Neutrophil (primary cell): ENCODE results near the gene EOLA2.
"Not testable (repeated sequence)": the region's sequence is repeated elsewhere in the genome, so short reads cannot be mapped to it uniquely, and the experiment has no call there.

ENCODE experiments used
- H3K27ac ChIP-seq: fragments of 200-600 bp; sonication (generic); 2 replicates; pipeline ENCODE4 v1.5.1; 2016; ENCODE audit warnings: mild to moderate bottlenecking, moderate library complexity
- H3K27me3 ChIP-seq: fragments of 200-600 bp; sonication (generic); 2 replicates; pipeline ENCODE4 v1.6.0; 2016; ENCODE audit warnings: mild to moderate bottlenecking
- H3K36me3 ChIP-seq: fragments of 200-600 bp; sonication (generic); 2 replicates; pipeline ENCODE4 v1.5.1; 2017
- H3K4me1 ChIP-seq, 2 experiments: fragments of 200-600 bp in 1 of 2; sonication (generic) in 1 of 2; 1 replicate in 1 of 2; 2 replicates in 1 of 2; pipeline versions ENCODE4 v1.5.1 to v1.6.1; 2013 to 2016; ENCODE audit warnings: low read depth in 1 of 2, low read length in 1 of 2, mild to moderate bottlenecking in 1 of 2, moderate library complexity in 1 of 2; ENCODE audit not compliant: control insufficient read depth in 1 of 2, insufficient read depth in 1 of 2
- H3K4me3 ChIP-seq, 2 experiments: fragments of 200-600 bp in 1 of 2; sonication (generic) in 1 of 2; 1 replicate in 1 of 2; 2 replicates in 1 of 2; pipeline ENCODE4 v1.5.1; 2013 to 2016; ENCODE audit warnings: low read depth in 1 of 2, low read length in 1 of 2, mild to moderate bottlenecking in 1 of 2, moderate library complexity in 1 of 2
- H3K9me3 ChIP-seq: fragments of 200-600 bp; sonication (generic); 2 replicates; pipeline ENCODE4 v1.5.1; 2016
- CTCF ChIP-seq: fragments of 200-600 bp; sonication (generic); IDR thresholded peaks from 2 replicates; pipeline ENCODE4 v1.5.1; 2016; ENCODE audit warnings: antibody characterized with exemption

EOLA2 gene

GRCh38 chrX:149923836-149924235 lies 14.5 kb downstream of the EOLA2 start:
- H3K27me3 ChIP-seq, H3K27ac ChIP-seq, H3K4me1 ChIP-seq, H3K4me3 ChIP-seq, H3K9me3 ChIP-seq, H3K36me3 ChIP-seq: not testable (repeated sequence)

GRCh38 chrX:149916745-149917392 lies 21.4 kb downstream of the EOLA2 start:
- H3K9me3 ChIP-seq = no peaks in the 10 kb centered on the region
- no peaks in the 10 kb centered on the region for H3K36me3 ChIP-seq
- H3K4me1 ChIP-seq = no peaks in the 10 kb centered on the region
- TF ChIP-seq CTCF = no peak
- H3K4me3 ChIP-seq = no peak overlapping the region
- H3K27me3 ChIP-seq = no peaks in the 10 kb centered on the region
- no peak overlapping the region for H3K27ac ChIP-seq

DNA sequence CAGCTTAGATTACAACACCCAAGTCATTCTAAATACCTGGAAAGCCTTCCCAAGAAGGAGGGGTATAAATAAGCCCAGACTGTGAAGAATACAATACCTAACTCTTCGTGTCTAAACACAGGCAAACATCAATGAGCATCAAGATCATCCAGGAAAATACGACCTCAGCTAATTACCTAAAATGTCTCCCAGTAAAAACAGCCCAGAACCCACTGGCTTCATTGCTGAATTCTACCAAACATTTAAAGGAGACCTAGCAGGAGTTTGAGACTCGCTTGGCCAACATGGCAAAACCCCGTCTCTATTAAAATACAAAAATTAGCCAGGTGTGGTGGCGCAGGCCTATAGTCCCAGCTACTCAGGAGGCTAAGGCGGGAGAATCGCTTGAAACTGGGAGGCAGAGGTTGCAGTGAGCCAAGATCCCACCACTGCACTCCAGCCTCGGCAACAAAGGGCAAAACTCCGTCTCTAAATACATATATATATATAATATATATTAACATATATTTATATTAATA lies 28.1 kb downstream of the EOLA2 start:
- Histone ChIP-seq H3K27ac (peak overlapping the region; percentile 42), H3K4me3 (no peak overlapping the region), H3K9me3 (no peaks in the 10 kb centered on the region), H3K36me3 (no peaks in the 10 kb centered on the region), H3K4me1 (no peaks in the 10 kb centered on the region), H3K27me3 (no peaks in the 10 kb centered on the region)
- no peak for TF ChIP-seq CTCF

- no peaks in the 10 kb centered on the region for H3K36me3 ChIP-seq
- H3K4me3 ChIP-seq = no peak overlapping the region
- H3K9me3 ChIP-seq = no peaks in the 10 kb centered on the region
- no peak for TF ChIP-seq CTCF
- peak overlapping the region; percentile 42 for H3K27ac ChIP-seq
- H3K4me1 ChIP-seq = no peaks in the 10 kb centered on the region
- H3K27me3 ChIP-seq = no peaks in the 10 kb centered on the region
Observed at GRCh38 chrX:149909324-149910177, 28.7 kb downstream of the EOLA2 start.

- Histone ChIP-seq H3K36me3 (no peaks in the 10 kb centered on the region), H3K9me3 (no peaks in the 10 kb centered on the region), H3K27me3 (no peaks in the 10 kb centered on the region), H3K4me1 (no peaks in the 10 kb centered on the region), H3K4me3 (no peak overlapping the region), H3K27ac (no peak overlapping the region)
- TF ChIP-seq CTCF = no peak
Observed at GRCh38 chrX:149908727-149909126, 29.6 kb downstream of the EOLA2 start.

DNA sequence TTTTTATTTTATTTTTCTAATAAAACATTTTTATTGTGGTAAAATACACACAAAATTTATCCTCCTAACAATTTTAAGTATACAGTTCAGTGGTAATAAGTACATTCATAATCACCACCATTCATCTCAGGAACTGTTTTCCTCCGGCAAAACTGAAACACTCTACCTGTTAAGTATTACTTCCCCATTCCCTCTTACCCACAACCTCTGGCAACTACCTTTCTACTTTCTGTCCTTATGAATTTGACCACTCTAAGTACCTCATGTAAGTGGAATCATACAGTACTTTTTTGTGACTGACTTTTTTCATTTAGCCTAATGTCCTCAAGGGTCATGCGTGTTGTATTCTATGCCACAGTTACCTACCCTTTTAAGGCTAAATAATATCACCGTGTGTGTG lies 30.0 kb downstream of the EOLA2 start:
- TF ChIP-seq CTCF = no peak
- H3K27me3 ChIP-seq = no peaks in the 10 kb centered on the region
- H3K36me3 ChIP-seq = no peaks in the 10 kb centered on the region
- no peak overlapping the region for H3K27ac ChIP-seq
- no peaks in the 10 kb centered on the region for H3K4me1 ChIP-seq
- H3K4me3 ChIP-seq = no peak overlapping the region
- H3K9me3 ChIP-seq = no peaks in the 10 kb centered on the region
